HepG2 (cell line): ENCODE data around the gene F2RL2. TPM values are rescaled to one million over a fixed set of nuclear protein-coding genes. Genes with fewer than 3 reads are reported as not detected.

Experiments
- ATAC-seq: fragments of 200-7000 bp; cut with Tn5 transposase; 3 replicates; pipeline ENCODE4 v1.9.1; 2020; ENCODE audit warnings: mild to moderate bottlenecking, moderate library complexity
- BruUV-seq: library from RNA; stranded (reverse); fragments of 400-500 nt; replicated peaks from 2 replicates; lab custom pipeline; 2021; lab: Mats Ljungman, UMichigan
- CTCF ChIA-PET: fragments of 300-600 bp; formaldehyde crosslinking; extraction: SDS; loops from one replicate; lab custom pipeline; 2021; ENCODE audit warnings: low total read pairs, inconsistent platforms, low intra/inter-chr PET ratio; lab: Yijun Ruan, JAX
- POLR2A ChIA-PET: fragments of 350-600 bp; sonication (Branson Sonifier 250); formaldehyde crosslinking; loops from one replicate; lab custom pipeline; 2020; ENCODE audit warnings: antibody characterized with exemption, inconsistent platforms; lab: Yijun Ruan, JAX
- DNase-seq: peaks from one replicate; pipeline ENCODE4 v3.0.0-alpha.2; 2015; ENCODE audit warnings: low spot score
- FAIRE-seq: peaks from 3 replicates; lab custom pipeline; 2011; peaks lifted over from hg19 to GRCh38; lab: Jason Lieb, UNC
- H2AFZ ChIP-seq: one replicate; pipeline ENCODE4 v1.6.1; 2011; ENCODE audit warnings: low read length, inconsistent platforms
- H3K27ac ChIP-seq: fragments of 300-600 bp; 3 replicates; pipeline ENCODE4 v1.8.0; 2011; ENCODE audit warnings: mixed run types, mild to moderate bottlenecking, mixed read lengths, low read length, inconsistent platforms; ENCODE audit not compliant: insufficient read depth; ENCODE audit errors: extremely low read length
- H3K27me3 ChIP-seq, 2 experiments: fragments of 200-600 bp in 1 of 2; 2 replicates in 1 of 2; 3 replicates in 1 of 2; pipeline versions ENCODE4 v1.6.0 to v1.8.0; 2011; ENCODE audit warnings: low read length in 2 of 2, mild to moderate bottlenecking in 2 of 2, moderate library complexity in 2 of 2, inconsistent platforms in 1 of 2; ENCODE audit not compliant: insufficient read depth in 2 of 2, control insufficient read depth in 1 of 2
- H3K36me3 ChIP-seq, 2 experiments: fragments of 200-600 bp in 1 of 2; replicated peaks in 1 of 2; 2 replicates in 1 of 2; 3 replicates in 1 of 2; pipeline versions ENCODE4 v1.5.1 to v1.8.0; 2011; ENCODE audit warnings: low read length in 2 of 2, inconsistent platforms in 1 of 2; ENCODE audit not compliant: insufficient read depth in 2 of 2, control insufficient read depth in 1 of 2
- H3K4me1 ChIP-seq: 2 replicates; pipeline ENCODE4 v1.5.1; 2012; ENCODE audit warnings: low read length, inconsistent platforms; ENCODE audit not compliant: insufficient read depth
- H3K4me2 ChIP-seq: 2 replicates; pipeline ENCODE4 v1.6.0; 2011; ENCODE audit warnings: low read depth, low read length, inconsistent platforms
- H3K4me3 ChIP-seq, 3 experiments: fragments of 200-600 bp in 1 of 3; sonication (generic), shearing (Covaris generic) in 1 of 3; replicated peaks in 1 of 3; 2 replicates each; pipeline ENCODE4 v1.5.1; 2011 to 2016; ENCODE audit warnings: low read length in 3 of 3, inconsistent platforms in 2 of 3, low read depth in 2 of 3, mild to moderate bottlenecking in 2 of 3, control low read depth in 1 of 3, mixed read lengths in 1 of 3; ENCODE audit not compliant: insufficient read depth in 1 of 3
- H3K79me2 ChIP-seq: one replicate; pipeline ENCODE4 v1.6.1; 2011; ENCODE audit warnings: low read length, inconsistent platforms; ENCODE audit not compliant: insufficient read depth
- H3K9ac ChIP-seq: 2 replicates; pipeline ENCODE4 v1.6.0; 2011; ENCODE audit warnings: mild to moderate bottlenecking, low read depth, low read length, inconsistent platforms; ENCODE audit not compliant: insufficient read depth
- H3K9me3 ChIP-seq: 2 replicates; pipeline ENCODE4 v1.5.1; 2012; ENCODE audit warnings: mild to moderate bottlenecking, low read length
- H4K20me1 ChIP-seq: 2 replicates; pipeline ENCODE4 v1.6.0; 2011; ENCODE audit warnings: inconsistent platforms, mild to moderate bottlenecking, low read length, moderate library complexity; ENCODE audit not compliant: insufficient read depth
- ATAD3A ChIP-seq: sonication (generic); formaldehyde crosslinking; IDR thresholded peaks from 2 replicates; pipeline ENCODE4 v1.4.0; 2020; ENCODE audit warnings: missing genetic modification reagents
- BRD4 ChIP-seq: sonication (generic); formaldehyde crosslinking; IDR thresholded peaks from 2 replicates; pipeline ENCODE4 v1.4.0; 2020; ENCODE audit warnings: missing genetic modification reagents
- CHD2 ChIP-seq: IDR thresholded peaks from 2 replicates; pipeline ENCODE4 v1.6.1; 2011; ENCODE audit warnings: low read depth, low read length, improper control_type of control experiment
- MYC ChIP-seq: sonication (generic); formaldehyde crosslinking; IDR thresholded peaks from 2 replicates; pipeline ENCODE4 v1.9.0; 2021; ENCODE audit warnings: missing genetic modification reagents, borderline replicate concordance
- NFE2 ChIP-seq: sonication (generic); formaldehyde crosslinking; IDR thresholded peaks from 2 replicates; pipeline ENCODE4 v1.4.0; 2020; ENCODE audit warnings: missing genetic modification reagents
- NR2C2 ChIP-seq: sonication (generic); formaldehyde crosslinking; IDR thresholded peaks from 2 replicates; pipeline ENCODE4 v1.4.0; 2020; ENCODE audit warnings: missing genetic modification reagents, mild to moderate bottlenecking, moderate library complexity, borderline replicate concordance
- POLR2G ChIP-seq: fragments of 200-400 bp; formaldehyde crosslinking; IDR thresholded peaks from 2 replicates; pipeline ENCODE4 v1.6.1; 2018; ENCODE audit warnings: mild to moderate bottlenecking, low read depth, low read length, moderate library complexity
- WIZ ChIP-seq: sonication (generic); formaldehyde crosslinking; IDR thresholded peaks from 2 replicates; pipeline ENCODE4 v1.5.1; 2020; ENCODE audit warnings: mild to moderate bottlenecking, missing genetic modification reagents
- ZFYVE20 ChIP-seq: sonication (generic); formaldehyde crosslinking; IDR thresholded peaks from 2 replicates; pipeline ENCODE4 v1.8.0; 2023; ENCODE audit warnings: low read depth, mild to moderate bottlenecking, moderate library complexity, missing genetic modification reagents, borderline replicate concordance
- ZNF510 ChIP-seq: sonication (generic); formaldehyde crosslinking; IDR thresholded peaks from 2 replicates; pipeline ENCODE4 v1.4.0; 2020; ENCODE audit warnings: low read depth, mild to moderate bottlenecking, missing genetic modification reagents
- ZNF709 ChIP-seq: sonication (generic); formaldehyde crosslinking; IDR thresholded peaks from 2 replicates; pipeline ENCODE4 v1.5.0; 2020; ENCODE audit warnings: mild to moderate bottlenecking, missing genetic modification reagents
- ZNF878 ChIP-seq: sonication (generic); formaldehyde crosslinking; IDR thresholded peaks from 2 replicates; pipeline ENCODE4 v1.8.1; 2023; ENCODE audit warnings: mild to moderate bottlenecking, missing genetic modification reagents, moderate library complexity
- ZSCAN31 ChIP-seq: sonication (generic); formaldehyde crosslinking; IDR thresholded peaks from 2 replicates; pipeline ENCODE4 v1.5.0; 2020; ENCODE audit warnings: low read depth, mild to moderate bottlenecking, missing genetic modification reagents
- WGBS: methylation state at CpG from one replicate; pipeline ENCODE4 v1.1.6; 2017; ENCODE audit warnings: low lambda C conversion rate; 5-methylcytosine and 5-hydroxymethylcytosine counted together
- in situ Hi-C: cut with HindIII; loops from 2 replicates; pipeline ENCODE4 v1.10.0; 2017; ENCODE audit warnings: low pct_unique_long_range_greater_than_20kb; ENCODE audit not compliant: extremely low pct_ligation_motif_present
- intact Hi-C: fragments of 100-400 bp; cut with micrococcal nuclease; formaldehyde crosslinking; loops from one replicate; pipeline ENCODE4 v1.10.0; 2022; ENCODE audit not compliant: unreplicated experiment
- polyA plus RNA-seq, 8 experiments: library from polyadenylated mRNA; depleted of rRNA in 3 of 8; stranded (reverse) in 7 of 8; unstranded in 1 of 8; fragments of >200 nt; fragmentation: Illumina TruSeq in 4 of 8; extraction: Trizol in 4 of 8; gene quantifications; 2 replicates each; pipeline versions ENCODE4 v1.2.1 to v1.2.3, GENCODE V29; 2011 to 2016; ENCODE audit warnings: low read depth in 4 of 8, missing spikeins in 1 of 8, mixed read lengths in 1 of 8; ENCODE audit not compliant: insufficient read depth in 1 of 8
- total RNA-seq, 5 experiments: library from RNA; depleted of rRNA; stranded (reverse); fragments of >200 nt; fragmentation: Illumina TruSeq; extraction: Trizol; gene quantifications; 2 replicates each; pipeline ENCODE4 v1.2.3, GENCODE V29; 2016; ENCODE audit warnings: low read depth in 1 of 5
- TF ChIP-seq, protein P1 (sequence below): sonication (generic); formaldehyde crosslinking; IDR thresholded peaks from 2 replicates; pipeline ENCODE4 v1.4.0; 2020; ENCODE audit warnings: missing genetic modification reagents
- TF ChIP-seq, protein P2 (sequence below): sonication (generic); formaldehyde crosslinking; IDR thresholded peaks from 2 replicates; pipeline ENCODE4 v1.5.1; 2020; ENCODE audit warnings: missing genetic modification reagents, mild to moderate bottlenecking, borderline replicate concordance

Gene F2RL2
- total and polyA plus RNA-seq, 2 of the 13 experiments (the other 11 are each of a cell fraction or from before 2014, with no cell fraction given), result not detected

GRCh38 chr5:76657683-76658311, 34.6 kb upstream of the F2RL2 start:
- no peaks in the 10 kb centered on the region for H4K20me1 ChIP-seq
- peaks cover 9 to 50% of the 10 kb centered on the region in 2 experiments; a peak in 4 of 5 replicates for H3K36me3 ChIP-seq
- no peaks in the 10 kb centered on the region for H3K79me2 ChIP-seq
- in situ Hi-C loops, result no loop called here
- H3K4me1 ChIP-seq, result no peaks in the 10 kb centered on the region
- BruUV-seq, result no TSS peak
- 86% methylated on average over 6 of the region's 6 CpGs for WGBS
- H3K27me3 ChIP-seq, result no peaks in the 10 kb centered on the region; a peak in 1 of 5 replicates
- no peak overlapping the region for H3K27ac ChIP-seq
- H3K9me3 ChIP-seq, result no peaks in the 10 kb centered on the region
- no peak overlapping the region for H2AFZ ChIP-seq
- no peak for DNase-seq
- intact Hi-C loops, result no loop called here
- no peak overlapping the region for H3K4me2 ChIP-seq
- H3K4me3 ChIP-seq, result no peak overlapping the region
- ChIA-PET POLR2A (no interaction called here), CTCF (no interaction called here)
- no peak for FAIRE-seq
- TF ChIP-seq POLR2G (no peak), CHD2 (no peak), NR2C2 (CRISPR knock-in tag) (no peak), ZSCAN31 (CRISPR knock-in tag) (no peak), ATAD3A (no peak), ZNF510 (CRISPR knock-in tag) (no peak), ZNF878 (CRISPR knock-in tag) (no peak)
- no peak overlapping the region for H3K9ac ChIP-seq
- ATAC-seq, result no peak

GRCh38 chr5:76657091-76657490, 33.9 kb upstream of the F2RL2 start:
- no peak for FAIRE-seq
- Histone ChIP-seq H4K20me1 (no peaks in the 10 kb centered on the region), H3K27ac (no peak overlapping the region), H2AFZ (no peak overlapping the region), H3K27me3 (no peaks in the 10 kb centered on the region; a peak in 1 of 5 replicates), H3K36me3 (peaks cover 9 to 50% of the 10 kb centered on the region in 2 experiments; a peak in 4 of 5 replicates), H3K9me3 (no peaks in the 10 kb centered on the region), H3K9ac (no peak overlapping the region), H3K4me3 (no peak overlapping the region), H3K4me1 (no peaks in the 10 kb centered on the region), H3K79me2 (no peaks in the 10 kb centered on the region), H3K4me2 (no peak overlapping the region)
- ATAC-seq, result no peak
- in situ Hi-C loops (no loop called here), intact Hi-C loops (no loop called here)
- POLR2A ChIA-PET, result no interaction called here
- CTCF ChIA-PET, result no interaction called here
- BruUV-seq, result no TSS peak
- WGBS, result 96% methylated on average over 3 of the region's 3 CpGs
- DNase-seq, result no peak
- TF ChIP-seq, protein P1, sequence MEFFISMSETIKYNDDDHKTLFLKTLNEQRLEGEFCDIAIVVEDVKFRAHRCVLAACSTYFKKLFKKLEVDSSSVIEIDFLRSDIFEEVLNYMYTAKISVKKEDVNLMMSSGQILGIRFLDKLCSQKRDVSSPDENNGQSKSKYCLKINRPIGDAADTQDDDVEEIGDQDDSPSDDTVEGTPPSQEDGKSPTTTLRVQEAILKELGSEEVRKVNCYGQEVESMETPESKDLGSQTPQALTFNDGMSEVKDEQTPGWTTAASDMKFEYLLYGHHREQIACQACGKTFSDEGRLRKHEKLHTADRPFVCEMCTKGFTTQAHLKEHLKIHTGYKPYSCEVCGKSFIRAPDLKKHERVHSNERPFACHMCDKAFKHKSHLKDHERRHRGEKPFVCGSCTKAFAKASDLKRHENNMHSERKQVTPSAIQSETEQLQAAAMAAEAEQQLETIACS (CRISPR knock-in tag), result no peak
- TF ChIP-seq, protein P2, sequence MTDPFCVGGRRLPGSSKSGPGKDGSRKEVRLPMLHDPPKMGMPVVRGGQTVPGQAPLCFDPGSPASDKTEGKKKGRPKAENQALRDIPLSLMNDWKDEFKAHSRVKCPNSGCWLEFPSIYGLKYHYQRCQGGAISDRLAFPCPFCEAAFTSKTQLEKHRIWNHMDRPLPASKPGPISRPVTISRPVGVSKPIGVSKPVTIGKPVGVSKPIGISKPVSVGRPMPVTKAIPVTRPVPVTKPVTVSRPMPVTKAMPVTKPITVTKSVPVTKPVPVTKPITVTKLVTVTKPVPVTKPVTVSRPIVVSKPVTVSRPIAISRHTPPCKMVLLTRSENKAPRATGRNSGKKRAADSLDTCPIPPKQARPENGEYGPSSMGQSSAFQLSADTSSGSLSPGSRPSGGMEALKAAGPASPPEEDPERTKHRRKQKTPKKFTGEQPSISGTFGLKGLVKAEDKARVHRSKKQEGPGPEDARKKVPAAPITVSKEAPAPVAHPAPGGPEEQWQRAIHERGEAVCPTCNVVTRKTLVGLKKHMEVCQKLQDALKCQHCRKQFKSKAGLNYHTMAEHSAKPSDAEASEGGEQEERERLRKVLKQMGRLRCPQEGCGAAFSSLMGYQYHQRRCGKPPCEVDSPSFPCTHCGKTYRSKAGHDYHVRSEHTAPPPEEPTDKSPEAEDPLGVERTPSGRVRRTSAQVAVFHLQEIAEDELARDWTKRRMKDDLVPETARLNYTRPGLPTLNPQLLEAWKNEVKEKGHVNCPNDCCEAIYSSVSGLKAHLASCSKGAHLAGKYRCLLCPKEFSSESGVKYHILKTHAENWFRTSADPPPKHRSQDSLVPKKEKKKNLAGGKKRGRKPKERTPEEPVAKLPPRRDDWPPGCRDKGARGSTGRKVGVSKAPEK (CRISPR knock-in tag), result no peak
- TF ChIP-seq MYC, result no peak
- TF ChIP-seq BRD4, result no peak
- no peak for TF ChIP-seq ZNF709
- no peak for TF ChIP-seq WIZ
- no peak for TF ChIP-seq NFE2
- TF ChIP-seq ZFYVE20, result no peak
